Measurements from ENCODE around the gene NPAS2.

NPAS2 gene

GRCh38 chr2:100823665-100824438 is 3.9 kb downstream of the NPAS2 start:
- no peak for DNase-seq

DNA sequence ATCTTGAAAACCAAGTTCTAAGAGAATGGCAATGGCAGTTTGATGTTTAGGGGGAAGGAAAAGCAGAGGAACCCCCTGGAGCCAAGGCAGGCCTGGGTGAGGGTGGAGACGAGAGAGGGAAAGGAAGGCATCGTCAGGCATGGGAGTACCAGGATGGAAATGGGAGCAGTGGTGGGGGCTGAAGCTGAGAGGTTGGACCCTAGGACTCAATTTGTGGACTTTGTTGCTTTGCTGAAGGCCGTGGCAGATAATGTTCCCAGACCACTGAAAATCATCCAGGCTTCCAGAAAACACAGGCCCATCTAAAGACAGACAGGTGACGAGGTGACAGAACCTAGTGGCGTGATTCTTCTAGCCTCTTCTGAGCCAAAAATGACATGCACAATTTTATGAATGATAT is 4.9 kb downstream of the NPAS2 start:
- no peak for DNase-seq

GRCh38 chr2:100826494-100826893 is 6.6 kb downstream of the NPAS2 start:
- DNase-seq: no peak

DNA sequence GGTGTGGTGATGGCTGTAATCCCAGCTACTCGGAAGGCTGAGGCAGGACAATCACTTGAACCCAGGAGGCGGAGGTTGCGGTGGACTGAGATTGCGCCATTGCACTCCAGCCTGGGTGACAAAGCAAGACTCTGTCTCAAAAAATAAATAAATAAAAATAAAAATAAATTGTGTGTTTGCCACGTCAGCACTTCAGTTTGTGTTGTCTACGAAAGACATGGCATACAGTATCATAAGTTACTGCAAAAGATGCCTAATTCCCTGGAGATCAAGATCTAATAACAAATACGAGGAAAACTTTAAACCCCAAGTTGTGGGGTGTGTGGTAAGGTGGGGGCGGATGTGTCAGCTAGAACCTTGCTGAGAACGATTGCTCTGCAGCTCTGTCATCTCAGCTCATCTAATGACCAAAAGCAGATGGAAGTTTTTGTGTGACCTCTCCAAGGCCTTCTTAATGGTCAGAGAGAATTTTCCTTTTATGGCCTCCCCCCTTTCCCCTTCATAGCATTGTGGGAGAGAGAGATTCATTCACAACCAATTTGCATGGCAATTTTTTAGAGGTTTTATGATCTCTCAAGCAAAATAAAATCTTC is 11.3 kb downstream of the NPAS2 start:
- no peak for DNase-seq

DNA sequence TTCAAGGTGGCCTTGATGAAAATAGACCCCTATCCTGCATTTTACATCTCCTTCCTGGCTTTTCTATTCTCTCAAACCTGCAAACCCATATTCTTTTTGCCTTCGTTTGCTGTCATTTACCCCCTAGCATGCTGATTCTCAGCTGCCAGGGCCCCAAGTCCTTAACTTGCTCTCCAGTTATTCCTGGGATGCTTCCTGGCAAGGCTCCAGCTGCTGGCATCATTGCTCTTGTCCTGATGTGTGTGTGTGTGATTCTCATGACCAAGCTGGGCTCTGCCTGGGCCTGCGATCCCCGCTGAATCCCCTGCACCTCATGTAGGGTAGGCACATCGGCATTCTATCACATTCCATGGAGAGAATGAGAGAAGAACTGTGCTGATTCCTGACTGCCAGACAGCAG is 11.9 kb downstream of the NPAS2 start:
- no peak for DNase-seq

GRCh38 chr2:100832885-100833284 is 12.9 kb downstream of the NPAS2 start:
- DNase-seq: no peak

GRCh38 chr2:100833331-100833730 is 13.4 kb downstream of the NPAS2 start:
- DNase-seq: no peak

GRCh38 chr2:100834221-100834620 is 14.3 kb downstream of the NPAS2 start:
- DNase-seq: no peak

- DNase-seq: no peak
Observed at GRCh38 chr2:100835006-100835659, 15.2 kb downstream of the NPAS2 start.

GRCh38 chr2:100840519-100840918 is 20.6 kb downstream of the NPAS2 start:
- DNase-seq: no peak

GRCh38 chr2:100842241-100842922 is 22.4 kb downstream of the NPAS2 start:
- no peak for DNase-seq

- no peak for DNase-seq
Observed at GRCh38 chr2:100844514-100844913, 24.6 kb downstream of the NPAS2 start.

- no peak for DNase-seq
Observed at GRCh38 chr2:100845141-100845991, 25.4 kb downstream of the NPAS2 start.

- DNase-seq: no peak
Observed at GRCh38 chr2:100846716-100847115, 26.8 kb downstream of the NPAS2 start.

GRCh38 chr2:100852447-100852846 is 32.5 kb downstream of the NPAS2 start:
- no peak for DNase-seq

DNA sequence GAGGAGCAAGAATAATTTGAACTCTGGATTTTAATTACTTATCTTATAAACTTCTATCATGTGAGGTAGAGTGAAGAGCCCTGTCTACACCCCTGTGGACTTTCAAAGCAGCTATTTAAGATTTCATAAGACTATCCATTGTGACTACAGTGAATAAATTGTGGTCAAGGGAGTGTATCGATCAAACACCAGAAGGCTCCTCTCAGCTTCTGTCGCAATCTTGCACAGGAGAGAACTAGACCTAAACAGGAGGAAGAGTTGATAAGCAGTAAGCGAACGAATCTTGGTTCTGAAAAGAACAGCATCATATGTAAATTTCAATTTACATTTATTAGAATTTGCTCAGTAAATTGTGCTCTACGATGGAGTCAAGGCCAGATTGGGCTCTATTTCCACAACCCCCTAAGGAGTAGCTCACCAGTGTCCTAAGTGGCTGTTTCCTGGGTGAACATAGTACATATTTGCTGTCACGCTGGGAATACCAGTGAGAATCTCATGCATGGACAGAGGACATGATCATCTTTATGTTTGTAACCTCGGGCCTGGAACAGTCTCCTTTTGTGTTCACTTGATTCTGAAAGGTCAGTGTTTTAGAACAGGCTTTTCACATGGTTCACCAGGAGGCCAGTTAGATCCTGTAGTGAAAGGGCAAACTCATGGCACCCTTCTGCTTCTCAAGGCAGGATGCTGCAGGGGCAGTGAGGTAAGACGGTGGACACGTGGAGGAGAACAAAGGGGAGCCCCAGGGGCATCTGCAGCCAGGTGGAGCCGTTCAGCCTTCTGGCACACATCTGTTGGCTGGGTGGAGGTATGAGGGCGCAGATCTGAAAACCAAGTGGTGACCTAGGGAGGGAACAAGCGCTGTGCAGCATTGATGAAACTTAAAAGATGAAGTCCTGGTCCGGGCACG is 33.3 kb downstream of the NPAS2 start:
- no peak for DNase-seq

DNA sequence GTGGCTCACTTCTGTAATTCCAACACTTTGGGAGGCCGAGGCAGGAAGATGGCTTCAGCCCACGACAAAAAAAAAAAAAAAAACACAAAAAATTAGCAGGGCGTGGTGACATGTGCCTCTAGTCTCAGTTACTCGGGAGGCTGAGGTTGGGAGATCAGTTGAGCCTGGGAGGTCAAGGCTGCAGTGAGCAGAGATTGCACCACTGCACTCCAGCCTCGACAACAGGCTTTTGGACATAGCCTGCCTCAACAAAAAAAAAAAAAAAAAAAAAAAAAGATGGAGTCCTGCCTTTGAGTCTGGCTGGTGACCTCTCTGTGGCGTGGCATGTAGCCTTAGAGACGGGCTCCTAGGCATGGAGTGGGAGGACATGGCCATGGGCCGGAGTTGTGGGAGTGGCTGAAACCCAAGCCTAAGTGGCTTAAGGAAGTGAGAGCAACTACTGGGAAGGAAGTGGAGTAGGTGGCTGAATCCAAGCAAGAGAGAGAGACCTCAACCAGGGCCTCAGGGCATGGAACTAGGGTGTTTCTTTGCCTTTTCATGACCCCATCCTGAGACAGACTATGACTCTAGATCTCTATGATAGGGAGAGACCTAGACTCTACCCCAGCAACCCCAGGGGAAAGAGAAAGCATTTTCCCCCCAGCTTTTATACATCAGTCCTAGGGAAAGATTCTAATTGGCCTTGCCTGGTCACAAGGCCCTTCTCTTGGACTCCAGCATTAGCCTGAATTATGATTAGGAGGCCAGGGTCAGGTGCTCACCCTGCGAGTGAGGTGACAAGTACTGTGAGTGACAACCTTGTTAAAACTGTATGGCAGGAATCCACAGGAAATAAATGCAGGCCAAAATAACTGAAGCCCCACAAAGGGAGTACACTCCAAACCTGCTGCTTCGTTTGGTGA is 34.2 kb downstream of the NPAS2 start:
- DNase-seq: no peak

DNA sequence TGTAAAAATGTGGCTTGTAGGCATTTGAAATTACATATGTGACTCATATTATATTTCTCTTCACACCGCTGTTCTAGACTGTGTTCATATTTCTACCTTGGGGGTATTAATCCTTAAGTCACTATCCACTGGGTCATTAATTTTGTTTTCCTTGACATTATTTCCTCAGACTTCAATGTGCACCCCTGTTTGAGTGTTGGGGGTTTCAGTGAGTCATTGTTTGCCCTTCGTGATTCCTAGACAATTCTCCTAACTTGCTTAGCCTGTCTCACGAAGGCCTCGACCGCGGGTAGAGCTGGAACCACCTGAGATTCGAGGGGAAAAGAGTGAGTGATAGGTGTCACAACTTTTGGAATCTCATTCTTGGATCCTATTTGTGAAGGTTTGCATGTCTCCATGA is 35.1 kb downstream of the NPAS2 start:
- no peak for DNase-seq

DNA sequence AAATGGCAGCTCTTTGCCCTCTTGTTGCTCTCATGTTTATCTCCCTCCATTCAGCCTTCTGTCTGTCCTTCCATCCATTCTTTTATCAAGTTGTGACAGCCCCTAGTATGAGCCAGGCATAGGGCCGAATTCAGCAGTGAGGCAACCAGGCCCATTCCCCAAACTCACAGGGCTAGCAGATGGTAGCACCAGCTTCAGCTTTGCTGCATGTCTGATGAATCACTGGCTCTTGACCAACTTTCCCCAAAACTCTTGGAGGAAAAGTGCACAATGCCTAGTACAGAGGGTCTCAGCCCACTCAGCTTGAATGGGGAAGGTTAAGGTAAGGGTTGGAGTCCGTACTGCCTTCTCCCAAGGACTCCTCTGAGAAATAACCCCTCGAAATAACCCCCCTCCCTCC is 35.7 kb downstream of the NPAS2 start:
- no peak for DNase-seq

DNA sequence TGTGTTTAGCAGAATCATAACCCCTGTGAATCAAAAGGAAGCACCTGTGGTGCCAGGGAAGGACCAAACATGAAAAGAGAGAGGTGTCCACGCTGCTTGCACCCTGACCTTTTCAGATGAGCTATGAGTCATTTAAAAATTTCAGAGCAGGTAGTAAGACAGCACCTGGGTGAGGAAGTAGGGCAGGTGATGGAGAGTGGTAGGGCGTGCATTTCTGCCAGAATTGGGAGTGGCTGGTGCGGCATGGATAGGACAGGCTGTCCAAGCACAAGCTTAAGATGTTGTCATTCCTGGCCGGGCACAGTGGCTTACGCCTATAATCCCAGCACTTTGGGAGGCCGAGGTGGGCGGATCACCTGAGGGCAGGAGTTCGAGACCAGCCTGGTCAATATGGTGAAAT is 36.8 kb downstream of the NPAS2 start:
- DNase-seq: no peak

GRCh38 chr2:100857341-100857740 is 37.4 kb downstream of the NPAS2 start:
- DNase-seq: no peak

All from CD4-positive, alpha-beta T cell treated with Interferon alpha-2 for 1 hour (primary cell).